DOHH2 (cell line): ENCODE data around the gene MGAT4B.

Experiments
- H3F3A ChIP-seq: fragments of 200-600 bp; sonication (generic), shearing (Covaris generic); 2 replicates; pipeline ENCODE4 v1.6.0; 2016; ENCODE audit warnings: antibody characterized with exemption, mild to moderate bottlenecking; ENCODE audit not compliant: control insufficient read depth, insufficient read depth
- H3K27ac ChIP-seq: fragments of 200-600 bp; sonication (generic); 2 replicates; pipeline ENCODE4 v1.5.1; 2014; ENCODE audit warnings: low read depth, mild to moderate bottlenecking, low read length, moderate library complexity
- H3K27me3 ChIP-seq: fragments of 200-600 bp; sonication (generic); 2 replicates; pipeline ENCODE4 v1.6.1; 2014; ENCODE audit warnings: mild to moderate bottlenecking, low read length, mixed read lengths; ENCODE audit not compliant: control insufficient read depth
- H3K36me3 ChIP-seq: fragments of 200-600 bp; sonication (generic); 2 replicates; pipeline ENCODE4 v1.6.1; 2014; ENCODE audit warnings: mild to moderate bottlenecking, low read length, moderate library complexity, mixed read lengths; ENCODE audit not compliant: control insufficient read depth
- H3K4me1 ChIP-seq: fragments of 200-600 bp; sonication (generic); 2 replicates; pipeline ENCODE4 v1.6.1; 2014; ENCODE audit warnings: mild to moderate bottlenecking, low read length, mixed read lengths; ENCODE audit not compliant: control insufficient read depth
- H3K4me2 ChIP-seq: fragments of 200-600 bp; sonication (generic); 2 replicates; pipeline ENCODE4 v1.6.0; 2014; ENCODE audit warnings: mild to moderate bottlenecking, low read length, moderate library complexity
- H3K4me3 ChIP-seq: fragments of 200-600 bp; sonication (generic); 2 replicates; pipeline ENCODE4 v1.5.1; 2014; ENCODE audit warnings: mild to moderate bottlenecking, low read length, mixed read lengths
- H3K79me2 ChIP-seq: fragments of 200-600 bp; sonication (generic); 2 replicates; pipeline ENCODE4 v1.6.1; 2014; ENCODE audit warnings: mild to moderate bottlenecking, low read length, mixed read lengths; ENCODE audit not compliant: control insufficient read depth
- H3K9me2 ChIP-seq: fragments of 200-600 bp; sonication (generic); replicated peaks from 2 replicates; pipeline ENCODE4 v1.6.1; 2014; ENCODE audit warnings: mild to moderate bottlenecking, low read length, mixed read lengths; ENCODE audit not compliant: control insufficient read depth
- H3K9me3 ChIP-seq: fragments of 200-600 bp; sonication (generic); 2 replicates; pipeline ENCODE4 v1.6.1; 2014; ENCODE audit warnings: antibody characterized with exemption, low read length, mixed read lengths; ENCODE audit not compliant: control insufficient read depth, insufficient read depth
- H4K20me1 ChIP-seq: fragments of 200-600 bp; sonication (generic); 2 replicates; pipeline ENCODE4 v1.6.0; 2014; ENCODE audit warnings: low read depth, mild to moderate bottlenecking, antibody characterized with exemption, low read length, moderate library complexity; ENCODE audit not compliant: control insufficient read depth, insufficient read depth
- CTCF ChIP-seq: fragments of 200-600 bp; sonication (generic); IDR thresholded peaks from one replicate; pipeline ENCODE4 v1.5.1; 2014; ENCODE audit warnings: antibody characterized with exemption, mild to moderate bottlenecking, low read depth, low read length; ENCODE audit not compliant: poor library complexity, severe bottlenecking
- EZH2phosphoT487 ChIP-seq: fragments of 200-600 bp; sonication (generic); IDR thresholded peaks from 2 replicates; pipeline ENCODE4 v1.6.1; 2017; ENCODE audit warnings: borderline replicate concordance, mild to moderate bottlenecking, antibody characterized with exemption, low read length, moderate library complexity, mixed read lengths

Gene MGAT4B

GRCh38 chr5:179769796-179770195 is 36.9 kb downstream of the MGAT4B start:
- H3K9me3 ChIP-seq: no peaks in the 10 kb centered on the region
- no peaks in the 10 kb centered on the region for H3K4me1 ChIP-seq
- peaks cover 39% of the 10 kb centered on the region for H3K79me2 ChIP-seq
- H4K20me1 ChIP-seq: no peaks in the 10 kb centered on the region
- no peaks in the 10 kb centered on the region for H3F3A ChIP-seq
- H3K4me2 ChIP-seq: no peak overlapping the region
- H3K27ac ChIP-seq: no peak overlapping the region
- TF ChIP-seq CTCF: no peak
- TF ChIP-seq EZH2phosphoT487: no peak
- H3K27me3 ChIP-seq: no peaks in the 10 kb centered on the region
- no peak overlapping the region for H3K4me3 ChIP-seq
- H3K9me2 ChIP-seq: no peaks in the 10 kb centered on the region
- peaks cover 93% of the 10 kb centered on the region for H3K36me3 ChIP-seq

GRCh38 chr5:179769271-179769670 is 37.4 kb downstream of the MGAT4B start:
- no peak overlapping the region for H3K4me3 ChIP-seq
- no peak overlapping the region for H3K4me2 ChIP-seq
- no peaks in the 10 kb centered on the region for H3K27me3 ChIP-seq
- no peaks in the 10 kb centered on the region for H3F3A ChIP-seq
- no peak overlapping the region for H3K27ac ChIP-seq
- peaks cover 43% of the 10 kb centered on the region for H3K79me2 ChIP-seq
- no peaks in the 10 kb centered on the region for H4K20me1 ChIP-seq
- TF ChIP-seq EZH2phosphoT487 (no peak), CTCF (no peak)
- H3K4me1 ChIP-seq: no peaks in the 10 kb centered on the region
- H3K36me3 ChIP-seq: peaks cover 87% of the 10 kb centered on the region
- no peaks in the 10 kb centered on the region for H3K9me3 ChIP-seq
- no peaks in the 10 kb centered on the region for H3K9me2 ChIP-seq

- H3K27ac ChIP-seq: no peak overlapping the region
- H3K4me1 ChIP-seq: peaks cover 2% of the 10 kb centered on the region
- TF ChIP-seq EZH2phosphoT487 (no peak), CTCF (no peak)
- no peaks in the 10 kb centered on the region for H3K9me2 ChIP-seq
- H4K20me1 ChIP-seq: peaks cover 7% of the 10 kb centered on the region
- no peak overlapping the region for H3K4me2 ChIP-seq
- H3K9me3 ChIP-seq: no peaks in the 10 kb centered on the region
- H3K4me3 ChIP-seq: no peak overlapping the region
- no peaks in the 10 kb centered on the region for H3K27me3 ChIP-seq
- no peaks in the 10 kb centered on the region for H3F3A ChIP-seq
- peaks cover 51% of the 10 kb centered on the region for H3K79me2 ChIP-seq
- peaks cover 85% of the 10 kb centered on the region for H3K36me3 ChIP-seq
Measured at GRCh38 chr5:179768326-179769085, 38.2 kb downstream of the MGAT4B start.
